Hepatocyte (in vitro differentiated cells): ENCODE measurements around the gene GASK1B.

Source experiments
- EZH2 ChIP-seq: fragments of 200-600 bp; sonication (generic); IDR thresholded peaks from 2 replicates; pipeline ENCODE4 v1.6.1; 2016; ENCODE audit warnings: antibody characterized with exemption, mild to moderate bottlenecking, borderline replicate concordance
- TF ChIP-seq, protein P1 (sequence below): fragments of 200-600 bp; sonication (generic); IDR thresholded peaks from 2 replicates; pipeline ENCODE4 v1.5.1; 2016; ENCODE audit warnings: antibody characterized with exemption, mild to moderate bottlenecking; ENCODE audit not compliant: poor library complexity

DNA sequence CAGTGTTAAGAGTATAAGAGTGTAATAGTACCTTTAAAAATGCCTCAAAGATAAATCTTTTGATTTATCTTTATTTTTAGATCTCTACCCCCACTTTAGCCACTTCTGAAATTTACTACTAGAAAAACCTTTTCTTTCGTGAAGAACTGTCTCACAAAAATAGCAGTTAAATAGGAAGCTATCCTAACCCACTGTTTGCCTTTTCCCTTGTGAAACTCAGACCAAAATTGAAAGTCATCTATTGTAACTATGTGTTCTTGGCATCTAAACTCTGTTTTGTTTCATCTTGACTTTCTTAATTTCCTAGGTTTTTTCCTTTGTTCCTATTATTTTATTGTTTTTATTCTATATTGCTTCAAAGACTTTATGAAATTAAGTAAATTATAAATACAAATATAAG, 29.7 kb upstream of the GASK1B start:
- TF ChIP-seq, protein P1, sequence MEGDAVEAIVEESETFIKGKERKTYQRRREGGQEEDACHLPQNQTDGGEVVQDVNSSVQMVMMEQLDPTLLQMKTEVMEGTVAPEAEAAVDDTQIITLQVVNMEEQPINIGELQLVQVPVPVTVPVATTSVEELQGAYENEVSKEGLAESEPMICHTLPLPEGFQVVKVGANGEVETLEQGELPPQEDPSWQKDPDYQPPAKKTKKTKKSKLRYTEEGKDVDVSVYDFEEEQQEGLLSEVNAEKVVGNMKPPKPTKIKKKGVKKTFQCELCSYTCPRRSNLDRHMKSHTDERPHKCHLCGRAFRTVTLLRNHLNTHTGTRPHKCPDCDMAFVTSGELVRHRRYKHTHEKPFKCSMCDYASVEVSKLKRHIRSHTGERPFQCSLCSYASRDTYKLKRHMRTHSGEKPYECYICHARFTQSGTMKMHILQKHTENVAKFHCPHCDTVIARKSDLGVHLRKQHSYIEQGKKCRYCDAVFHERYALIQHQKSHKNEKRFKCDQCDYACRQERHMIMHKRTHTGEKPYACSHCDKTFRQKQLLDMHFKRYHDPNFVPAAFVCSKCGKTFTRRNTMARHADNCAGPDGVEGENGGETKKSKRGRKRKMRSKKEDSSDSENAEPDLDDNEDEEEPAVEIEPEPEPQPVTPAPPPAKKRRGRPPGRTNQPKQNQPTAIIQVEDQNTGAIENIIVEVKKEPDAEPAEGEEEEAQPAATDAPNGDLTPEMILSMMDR = no peak
- TF ChIP-seq EZH2 = no peak
